ENCODE results near the gene ADCY3.

ADCY3 gene

GRCh38 chr2:24875901-24876300 is 44.1 kb downstream of the ADCY3 start:
- Histone ChIP-seq H3K36me3 (no peaks in the 10 kb centered on the region; the same call in 1 of the 2 replicates), H3K27me3 (no peaks in the 10 kb centered on the region), H3K9me3 (no peaks in the 10 kb centered on the region), H3K4me1 (no peaks in the 10 kb centered on the region), H3K4me3 (ENCODE audit: low read depth, low read length) (no peak overlapping the region)
- no peak for TF ChIP-seq CTCF (IDR thresholded peaks at IDR 0.05; ENCODE audit: low read depth, low read length)
- no peak for DNase-seq

GRCh38 chr2:24875272-24875671 is 44.8 kb downstream of the ADCY3 start:
- no peak for TF ChIP-seq CTCF (IDR thresholded peaks at IDR 0.05; ENCODE audit: low read depth, low read length)
- no peak overlapping the region for H3K4me3 ChIP-seq (ENCODE audit: low read depth, low read length)
- H3K36me3 ChIP-seq, result peaks cover 2% of the 10 kb centered on the region
- no peaks in the 10 kb centered on the region for H3K4me1 ChIP-seq
- H3K27me3 ChIP-seq, result no peaks in the 10 kb centered on the region
- DNase-seq, result no peak
- H3K9me3 ChIP-seq, result no peaks in the 10 kb centered on the region

- H3K36me3 ChIP-seq, result peaks cover 2% of the 10 kb centered on the region
- no peak for DNase-seq
- TF ChIP-seq CTCF (IDR thresholded peaks at IDR 0.05; ENCODE audit: low read depth, low read length), result no peak
These were observed 46.0 kb downstream of the ADCY3 start for GRCh38 chr2:24874035-24874434.

GRCh38 chr2:24873619-24874018 is 46.4 kb downstream of the ADCY3 start:
- Histone ChIP-seq H3K36me3 (peaks cover 2% of the 10 kb centered on the region), H3K9me3 (no peaks in the 10 kb centered on the region), H3K4me3 (ENCODE audit: low read depth, low read length) (no peak overlapping the region), H3K27me3 (no peaks in the 10 kb centered on the region), H3K4me1 (no peaks in the 10 kb centered on the region)
- TF ChIP-seq CTCF (IDR thresholded peaks at IDR 0.05; ENCODE audit: low read depth, low read length), result no peak
- DNase-seq, result no peak

More at GRCh38 chr2:24874035-24874434, 46.0 kb downstream of the ADCY3 start:
- no peak overlapping the region for H3K4me3 ChIP-seq (ENCODE audit: low read depth, low read length)
- H3K27me3 ChIP-seq, result no peaks in the 10 kb centered on the region
- no peaks in the 10 kb centered on the region for H3K4me1 ChIP-seq
- H3K9me3 ChIP-seq, result no peaks in the 10 kb centered on the region

- DNase-seq, result no peak
- Histone ChIP-seq H3K4me3 (ENCODE audit: low read depth, low read length) (no peak overlapping the region), H3K4me1 (no peaks in the 10 kb centered on the region), H3K27me3 (no peaks in the 10 kb centered on the region), H3K36me3 (peaks cover 2% of the 10 kb centered on the region), H3K9me3 (no peaks in the 10 kb centered on the region)
- TF ChIP-seq CTCF (IDR thresholded peaks at IDR 0.05; ENCODE audit: low read depth, low read length), result no peak
These were observed 47.5 kb downstream of the ADCY3 start for GRCh38 chr2:24872344-24873115.

- no peaks in the 10 kb centered on the region for H3K9me3 ChIP-seq
- TF ChIP-seq CTCF (IDR thresholded peaks at IDR 0.05; ENCODE audit: low read depth, low read length), result no peak
- H3K4me1 ChIP-seq, result no peaks in the 10 kb centered on the region
- H3K4me3 ChIP-seq (ENCODE audit: low read depth, low read length), result no peak overlapping the region
- H3K36me3 ChIP-seq, result peaks cover 2% of the 10 kb centered on the region
- no peaks in the 10 kb centered on the region for H3K27me3 ChIP-seq
- no peak for DNase-seq
These were observed 48.1 kb downstream of the ADCY3 start for GRCh38 chr2:24871852-24872333.

Data from BE2C (cell line).